Measurements from ENCODE around the gene UBXN6. TPM values are rescaled to one million over a fixed set of nuclear protein-coding genes. Genes with fewer than 3 reads are reported as not detected.

The UBXN6 gene
- total RNA-seq, 1 experiment from 2014 or later, result 34.1 TPM

DNA sequence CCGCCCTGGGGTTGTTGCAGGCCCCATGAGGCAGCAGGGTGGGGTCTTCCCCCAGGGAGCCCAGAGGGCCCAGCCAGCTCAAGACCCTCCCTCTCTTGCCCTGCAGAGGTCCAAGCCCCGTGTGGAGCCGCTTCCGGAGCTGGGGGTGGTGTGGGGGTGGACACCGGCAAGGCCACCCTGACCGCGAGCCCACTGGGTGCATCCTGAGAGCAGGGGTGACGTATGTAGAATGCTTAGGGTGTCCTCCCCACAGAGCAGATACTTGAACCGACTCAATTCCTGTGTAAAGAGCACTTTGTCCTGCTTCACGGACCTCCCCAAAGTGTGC is 14.8 kb downstream of the UBXN6 start:
- no peak overlapping the region for H3K9ac ChIP-seq (ENCODE audit: extremely low read depth, insufficient read length, low read length)
- no peak overlapping the region for H4K91ac ChIP-seq (ENCODE audit: insufficient read length, low read depth, low read length)
- H3K79me2 ChIP-seq (ENCODE audit: insufficient read depth, low read length), result no peaks in the 10 kb centered on the region
- H2AFZ ChIP-seq (ENCODE audit: low read length), result no peak overlapping the region
- no peak overlapping the region for H3K18ac ChIP-seq (ENCODE audit: insufficient read length, low read depth, low read length)
- H3K4ac ChIP-seq (ENCODE audit: low read depth, low read length), result no peak overlapping the region
- no peak overlapping the region for H3K27ac ChIP-seq (ENCODE audit: insufficient read length, low read depth, low read length)
- DNase-seq, result no peak
- no peak overlapping the region for H3K56ac ChIP-seq (ENCODE audit: insufficient read length, low read depth, low read length)
- H3K23me2 ChIP-seq (ENCODE audit: insufficient read length, low read depth, low read length, poor library complexity, severe bottlenecking), result no peaks in the 10 kb centered on the region
- no peak overlapping the region for H2BK12ac ChIP-seq (ENCODE audit: insufficient read length, low read depth, low read length)
- H3K9me3 Mint-ChIP-seq, result no peaks in the 10 kb centered on the region
- no peaks in the 10 kb centered on the region for H3K27me3 ChIP-seq (ENCODE audit: insufficient read depth, low read length)
- H3K27ac Mint-ChIP-seq, result no peak overlapping the region
- no peak overlapping the region for H3K4me3 Mint-ChIP-seq
- peaks cover 4 to 5% of the 10 kb centered on the region in 2 experiments; a peak in 2 of 4 replicates for H3K4me1 Mint-ChIP-seq
- no peak overlapping the region for H2BK15ac ChIP-seq (ENCODE audit: low read depth, low read length)
- H3K23ac ChIP-seq (ENCODE audit: insufficient read length, low read depth, low read length), result no peak overlapping the region
- H3K36me3 Mint-ChIP-seq (ENCODE audit: insufficient read depth in 1 of 3, low read depth in 3 of 3), result peaks cover 28 to 65% (median 53%) of the 10 kb centered on the region in 3 experiments
- no peak overlapping the region for H4K5ac ChIP-seq (ENCODE audit: insufficient read length, low read depth, low read length)
- H3K27me3 Mint-ChIP-seq (ENCODE audit: low read depth), result no peaks in the 10 kb centered on the region; the same call in 1 of the 2 replicates
- H2AK5ac ChIP-seq (ENCODE audit: insufficient read length, low read length), result no peak overlapping the region
- no peaks in the 10 kb centered on the region for H3K79me1 ChIP-seq (ENCODE audit: insufficient read depth, low read depth, low read length, poor library complexity, severe bottlenecking)
- H2BK120ac ChIP-seq (ENCODE audit: low read depth, low read length, poor library complexity, severe bottlenecking), result no peak overlapping the region
- H2BK20ac ChIP-seq (ENCODE audit: low read depth, low read length, poor library complexity, severe bottlenecking), result no peak overlapping the region
- no peak overlapping the region for H3K4me2 ChIP-seq (ENCODE audit: insufficient read depth, insufficient read length, low read length)
- TF ChIP-seq, protein P1, sequence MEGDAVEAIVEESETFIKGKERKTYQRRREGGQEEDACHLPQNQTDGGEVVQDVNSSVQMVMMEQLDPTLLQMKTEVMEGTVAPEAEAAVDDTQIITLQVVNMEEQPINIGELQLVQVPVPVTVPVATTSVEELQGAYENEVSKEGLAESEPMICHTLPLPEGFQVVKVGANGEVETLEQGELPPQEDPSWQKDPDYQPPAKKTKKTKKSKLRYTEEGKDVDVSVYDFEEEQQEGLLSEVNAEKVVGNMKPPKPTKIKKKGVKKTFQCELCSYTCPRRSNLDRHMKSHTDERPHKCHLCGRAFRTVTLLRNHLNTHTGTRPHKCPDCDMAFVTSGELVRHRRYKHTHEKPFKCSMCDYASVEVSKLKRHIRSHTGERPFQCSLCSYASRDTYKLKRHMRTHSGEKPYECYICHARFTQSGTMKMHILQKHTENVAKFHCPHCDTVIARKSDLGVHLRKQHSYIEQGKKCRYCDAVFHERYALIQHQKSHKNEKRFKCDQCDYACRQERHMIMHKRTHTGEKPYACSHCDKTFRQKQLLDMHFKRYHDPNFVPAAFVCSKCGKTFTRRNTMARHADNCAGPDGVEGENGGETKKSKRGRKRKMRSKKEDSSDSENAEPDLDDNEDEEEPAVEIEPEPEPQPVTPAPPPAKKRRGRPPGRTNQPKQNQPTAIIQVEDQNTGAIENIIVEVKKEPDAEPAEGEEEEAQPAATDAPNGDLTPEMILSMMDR (conservative IDR thresholded peaks at IDR 0.05), result no peak
- H3K14ac ChIP-seq (ENCODE audit: insufficient read depth, low read length), result no peak overlapping the region
- peaks cover 2% of the 10 kb centered on the region for H4K20me1 ChIP-seq (ENCODE audit: control insufficient read depth, insufficient read depth, insufficient read length)
- no peaks in the 10 kb centered on the region for H3K4me1 ChIP-seq (ENCODE audit: insufficient read depth, low read length)
- H2BK5ac ChIP-seq (ENCODE audit: insufficient read length, low read length), result no peak overlapping the region
- no peak overlapping the region for H3T11ph ChIP-seq (ENCODE audit: low read length)
- WGBS (ENCODE audit: extremely low coverage, insufficient read length, low lambda C conversion rate), result no CpG with 5 or more reads among the region's 10 CpGs
- H3K9me3 ChIP-seq (ENCODE audit: control insufficient read depth, low read depth, low read length), result no peaks in the 10 kb centered on the region
- H4K8ac ChIP-seq (replicated peaks; ENCODE audit: insufficient read length, low read depth, low read length), result no peak overlapping the region

All from H9 (cell line).